ENCODE data around the gene SORCS3. TPM values are rescaled to one million over a fixed set of nuclear protein-coding genes. Genes with fewer than 3 reads are reported as not detected.

Gene SORCS3
- polyA plus RNA-seq, 4 donors, result 3.2 to 4.0 (median 3.7) TPM

DNA sequence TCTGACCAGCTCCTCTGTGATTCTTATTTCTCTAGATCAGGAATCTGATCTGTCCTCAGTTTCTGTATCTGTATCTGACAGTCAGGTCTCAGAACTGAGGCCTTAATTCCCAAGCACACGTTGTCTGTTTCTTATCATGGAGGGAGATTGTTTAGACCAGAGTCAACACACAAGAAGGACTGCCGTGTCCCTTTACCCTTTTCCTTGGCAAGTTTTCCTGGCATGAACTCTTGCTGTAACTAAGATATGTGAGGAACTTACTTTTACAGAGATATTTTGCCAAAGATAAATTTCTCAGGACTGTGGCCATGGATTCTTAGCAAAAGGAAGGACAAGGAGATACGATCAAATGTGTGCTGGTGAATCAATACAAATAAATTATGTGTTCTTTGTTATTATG, 181.0 kb downstream of the SORCS3 start:
- no peak for DNase-seq (ENCODE audit: low read depth in 4 of 4, low spot score in 3 of 4)

DNA sequence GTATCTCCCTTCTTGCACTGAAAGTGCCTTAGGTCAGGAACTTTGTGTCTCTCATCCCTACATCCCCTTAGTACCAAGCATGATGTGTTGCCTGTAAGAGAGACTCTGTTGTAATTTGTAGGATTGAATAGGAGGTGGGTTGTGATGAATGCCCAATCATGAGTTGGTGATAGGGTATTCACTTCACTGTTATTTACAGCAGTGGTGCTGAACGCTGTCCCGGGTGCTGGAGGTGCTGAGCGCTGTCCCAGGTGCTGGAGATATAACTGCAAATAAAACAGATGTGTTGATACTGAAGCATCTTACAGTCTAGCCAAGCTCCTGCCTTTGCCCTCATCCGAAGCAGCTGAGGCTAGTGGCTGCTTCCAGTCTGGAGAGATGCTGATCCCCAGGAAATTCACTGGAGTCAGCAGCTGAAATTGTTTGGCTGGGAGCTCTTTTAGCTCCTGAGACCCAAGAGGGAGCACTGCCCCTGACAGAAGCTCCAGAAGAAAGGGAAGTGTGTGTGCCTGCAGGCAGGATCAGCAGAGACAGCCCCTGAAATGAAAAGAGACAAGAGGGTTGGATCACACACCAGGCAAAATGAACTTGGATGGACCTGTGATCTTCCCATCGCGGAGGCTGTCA, 183.4 kb downstream of the SORCS3 start:
- peak; percentile 54 to 62 (median 60) for DNase-seq (ENCODE audit: low read depth in 4 of 4, low spot score in 3 of 4)

DNA sequence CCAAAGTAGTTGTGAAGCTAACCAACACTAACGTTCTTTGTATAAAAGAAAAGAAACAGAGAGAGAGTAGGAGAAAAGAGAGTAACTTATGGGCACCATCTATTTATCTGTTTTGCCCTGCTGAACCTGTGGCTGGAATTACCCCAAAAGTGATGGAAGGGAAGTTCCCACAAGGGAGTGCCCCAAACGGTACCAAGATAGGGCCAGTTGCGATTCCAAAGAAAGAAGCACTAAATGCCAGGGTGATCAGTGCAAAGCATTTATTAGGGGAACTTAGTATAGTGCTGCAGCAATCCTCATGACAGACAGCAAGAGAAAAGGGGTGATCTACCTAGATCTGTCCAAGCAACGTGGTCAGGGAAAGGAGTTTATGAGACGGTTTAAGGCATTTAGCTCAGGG, 190.2 kb downstream of the SORCS3 start:
- no peak for DNase-seq (ENCODE audit: low read depth in 4 of 4, low spot score in 3 of 4)

DNA sequence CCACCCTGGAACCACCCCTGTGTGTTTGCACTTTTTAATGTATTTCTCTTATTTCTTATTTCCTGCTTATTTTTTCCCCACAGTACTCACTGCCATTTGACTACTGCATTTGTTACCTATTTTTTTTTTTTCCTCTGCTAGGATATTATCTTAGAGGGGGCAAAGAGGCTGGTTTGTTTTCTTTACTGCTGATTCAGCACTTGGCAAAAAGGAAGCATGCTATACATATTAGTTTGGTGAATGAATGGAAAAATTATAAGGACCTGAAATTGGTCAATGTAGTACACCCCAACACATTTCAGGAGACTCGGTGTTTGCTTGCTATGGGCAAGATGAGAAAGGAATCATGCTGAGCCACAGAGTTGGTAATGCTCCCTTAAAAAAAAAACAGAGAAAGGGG, 193.5 kb downstream of the SORCS3 start:
- no peak for DNase-seq (ENCODE audit: low read depth in 4 of 4, low spot score in 3 of 4)

DNA sequence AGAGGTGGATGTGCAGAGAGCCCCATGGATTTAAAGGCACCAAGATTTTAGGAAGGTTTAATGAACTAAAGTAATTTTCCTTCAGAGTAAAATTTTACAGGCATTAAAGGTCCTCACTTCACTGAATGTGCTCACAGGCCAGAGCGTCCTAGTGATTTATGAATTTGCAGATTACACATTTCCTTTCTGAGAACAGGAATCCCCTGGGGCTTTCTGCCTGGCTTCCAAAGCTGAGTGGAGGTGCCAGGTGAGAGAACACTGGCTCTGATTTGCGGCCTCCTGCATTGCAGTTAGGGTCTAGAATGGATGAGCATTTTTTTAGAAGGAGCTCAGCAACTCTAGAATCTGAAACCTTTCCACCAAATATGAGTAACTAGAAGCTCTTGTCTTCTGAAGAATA, 194.3 kb downstream of the SORCS3 start:
- DNase-seq (ENCODE audit: low read depth in 4 of 4, low spot score in 3 of 4), result no peak

DNA sequence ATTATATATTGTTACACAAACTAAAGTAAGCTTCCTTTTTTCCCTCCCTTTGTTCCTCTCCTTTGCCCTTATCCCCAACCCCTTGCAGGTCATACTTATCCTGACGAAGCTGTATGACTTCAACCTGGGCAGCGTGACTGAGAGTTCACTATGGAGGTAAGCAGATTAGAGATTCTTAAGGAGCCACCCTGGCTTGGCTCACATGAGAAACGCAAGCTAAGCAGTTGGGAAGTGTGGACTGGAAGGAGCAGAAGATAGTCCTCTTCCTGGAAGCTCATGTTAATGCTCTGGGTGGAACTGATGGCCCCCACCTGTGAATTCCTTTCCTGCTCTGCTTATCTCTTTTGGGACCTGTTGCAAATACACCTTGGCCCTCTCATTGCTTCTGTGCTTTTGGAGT, 201.6 kb downstream of the SORCS3 start:
- no peak for DNase-seq (ENCODE audit: low read depth in 4 of 4, low spot score in 3 of 4)

DNA sequence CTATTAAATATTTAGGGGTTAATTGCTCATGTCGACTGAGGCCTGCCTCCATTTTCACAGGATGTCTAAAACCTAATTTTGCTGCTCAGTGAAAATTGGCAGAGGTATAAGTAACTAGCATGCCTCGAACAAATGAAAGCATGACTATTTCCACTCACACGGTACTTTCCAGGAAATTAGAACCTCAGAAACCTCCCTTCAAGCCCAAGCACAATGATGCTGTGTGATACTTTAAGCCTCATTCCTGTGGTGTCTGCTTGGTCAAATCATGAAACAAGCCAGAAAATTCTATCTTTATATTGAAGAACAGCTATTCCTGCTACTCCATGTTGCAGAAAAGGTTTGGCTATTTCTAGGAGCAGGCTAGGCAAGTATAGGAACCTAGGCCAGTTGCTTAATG, 203.0 kb downstream of the SORCS3 start:
- no peak for DNase-seq (ENCODE audit: low read depth in 4 of 4, low spot score in 3 of 4)

DNA sequence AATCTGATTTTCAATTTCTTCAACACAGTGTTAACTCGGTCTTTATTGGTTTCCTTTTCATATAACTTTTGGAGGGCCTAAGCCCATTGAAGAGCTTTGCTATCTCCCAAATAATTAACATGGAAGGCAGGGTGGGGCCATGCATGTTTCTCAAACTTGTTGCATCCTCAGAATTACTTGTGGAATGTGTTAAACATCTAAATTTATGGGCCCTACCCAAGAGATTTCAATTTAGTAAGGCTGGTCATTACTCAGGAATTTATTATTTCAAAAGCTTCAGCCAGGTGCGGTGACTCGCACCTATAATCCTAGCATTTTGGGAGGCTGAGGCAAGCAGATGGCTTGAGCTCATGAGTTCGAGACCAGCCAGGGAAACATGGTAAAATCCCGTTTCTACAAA, 208.9 kb downstream of the SORCS3 start:
- no peak for DNase-seq (ENCODE audit: low read depth in 4 of 4, low spot score in 3 of 4)

DNA sequence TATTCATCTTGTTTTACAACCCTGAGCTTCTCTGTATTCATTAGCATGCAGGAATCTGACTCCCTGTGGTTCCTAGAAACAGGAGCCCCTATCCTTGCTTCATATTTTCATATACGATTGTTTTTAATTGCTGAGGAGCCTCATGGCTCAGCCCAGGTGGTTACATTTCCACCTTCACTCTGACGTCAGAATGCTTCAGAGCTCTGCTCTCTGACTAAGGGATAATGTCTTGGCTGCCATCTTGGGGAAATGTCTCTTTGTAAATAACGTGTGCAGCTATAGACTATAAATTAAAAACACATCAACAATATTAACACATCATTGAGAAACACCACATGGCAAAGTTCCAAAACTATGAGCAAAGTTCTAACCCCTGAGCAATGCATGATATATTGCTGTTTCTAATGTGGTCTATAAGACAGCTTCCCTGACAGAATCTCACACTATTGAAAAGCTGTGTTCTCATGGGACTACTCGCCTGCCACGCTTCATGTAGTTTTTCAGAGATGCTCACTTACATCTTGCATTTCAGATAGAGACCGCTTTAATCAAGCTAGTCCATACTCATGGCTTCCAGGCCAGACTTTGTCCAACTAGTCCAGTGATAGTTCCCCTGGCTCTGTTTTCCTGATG, 227.0 kb downstream of the SORCS3 start:
- DNase-seq (ENCODE audit: low read depth in 4 of 4, low spot score in 3 of 4), result no peak

DNA sequence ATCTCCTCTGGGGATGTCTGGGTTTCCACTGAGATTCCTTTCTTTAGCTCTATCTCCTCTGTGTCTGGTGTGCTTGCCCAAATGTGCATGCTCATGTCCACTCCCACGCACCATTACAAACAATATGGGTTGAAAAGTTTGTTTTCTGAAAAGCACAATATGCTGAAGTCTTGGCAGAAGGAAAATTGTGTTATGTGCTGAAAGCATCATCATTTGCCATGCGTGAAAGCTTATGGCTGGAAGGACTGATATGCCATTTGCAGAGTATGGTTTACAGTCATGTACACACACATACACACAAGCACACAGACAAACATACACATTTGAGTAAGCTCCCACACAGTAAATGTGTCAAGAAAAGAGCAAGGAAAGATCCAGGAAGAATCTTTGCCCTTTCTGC, 231.6 kb downstream of the SORCS3 start:
- no peak for DNase-seq (ENCODE audit: low read depth in 4 of 4, low spot score in 3 of 4)

DNA sequence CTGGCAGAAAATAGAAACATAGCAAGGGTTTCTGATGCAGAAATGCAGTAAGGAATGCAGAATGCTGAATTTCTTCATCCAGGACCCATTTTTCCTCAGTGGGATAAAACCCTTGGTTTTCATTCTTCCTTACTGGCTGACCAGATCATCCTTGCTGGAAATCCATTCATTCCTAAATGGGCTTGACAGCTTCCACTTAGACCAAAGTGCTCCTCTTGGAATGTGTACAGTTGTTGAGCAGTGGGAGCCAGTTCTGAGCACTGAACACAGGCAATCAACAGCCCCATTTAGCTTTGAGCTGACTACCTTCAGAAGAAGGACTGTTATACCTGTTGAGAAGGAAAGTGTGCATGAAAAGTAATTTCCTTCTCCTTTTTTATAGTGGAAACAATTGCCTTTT, 232.1 kb downstream of the SORCS3 start:
- no peak for DNase-seq (ENCODE audit: low read depth in 4 of 4, low spot score in 3 of 4)

DNA sequence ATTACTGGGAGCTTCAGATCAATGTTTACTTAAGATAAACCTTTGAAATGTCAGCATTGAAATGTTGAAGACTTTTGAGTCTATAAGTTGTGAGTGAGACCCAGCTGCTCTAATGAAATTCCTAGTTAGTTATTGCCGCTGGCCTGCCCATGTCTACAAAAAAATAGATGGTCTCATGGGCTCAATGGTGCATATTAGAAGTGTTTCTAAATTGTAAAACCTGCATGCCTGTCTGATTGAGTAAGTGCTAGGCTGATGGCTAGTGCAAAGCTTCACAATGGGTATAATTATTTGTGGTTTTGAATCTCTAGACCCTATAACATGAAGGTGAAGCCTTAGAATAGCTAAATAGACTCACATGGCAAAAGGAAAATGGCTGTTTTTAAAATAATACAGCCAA, 234.5 kb downstream of the SORCS3 start:
- no peak for DNase-seq (ENCODE audit: low read depth in 4 of 4, low spot score in 3 of 4)

DNA sequence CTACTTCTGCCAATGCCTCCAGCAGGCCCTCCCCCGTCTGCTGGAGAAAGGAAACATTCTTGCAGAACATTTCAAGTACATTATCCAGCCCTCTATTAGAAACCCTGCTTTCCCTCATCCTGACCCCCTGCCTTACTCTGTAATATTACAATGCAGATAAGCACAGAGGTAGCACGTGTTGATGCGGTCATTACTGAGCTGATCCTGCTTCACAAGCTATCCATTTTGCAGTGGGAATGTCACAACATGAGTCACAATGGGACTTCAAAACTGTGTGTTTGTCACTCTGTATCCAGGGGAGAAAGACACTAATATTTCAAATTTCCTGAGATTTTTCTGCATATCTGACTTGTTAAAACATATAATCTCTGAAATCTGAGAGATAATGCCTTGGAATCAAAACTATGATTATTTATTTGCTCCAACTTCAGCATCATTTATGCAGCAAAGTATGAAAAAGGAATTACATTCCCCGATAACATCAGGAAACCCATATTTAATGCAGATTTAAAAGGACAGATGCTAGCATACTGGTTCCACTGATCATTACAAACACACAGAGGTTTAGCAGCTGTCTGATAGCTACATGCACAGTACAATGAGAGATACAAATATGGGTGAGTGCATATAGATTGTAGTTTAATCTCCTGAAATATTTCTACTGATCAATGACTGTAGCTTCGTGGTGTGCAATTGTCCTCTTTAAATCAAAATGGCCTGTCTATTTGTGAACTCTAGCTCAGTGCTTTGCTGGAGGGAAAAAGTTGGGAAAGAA, 239.7 kb downstream of the SORCS3 start:
- DNase-seq (ENCODE audit: low read depth in 4 of 4, low spot score in 3 of 4), result no peak

DNA sequence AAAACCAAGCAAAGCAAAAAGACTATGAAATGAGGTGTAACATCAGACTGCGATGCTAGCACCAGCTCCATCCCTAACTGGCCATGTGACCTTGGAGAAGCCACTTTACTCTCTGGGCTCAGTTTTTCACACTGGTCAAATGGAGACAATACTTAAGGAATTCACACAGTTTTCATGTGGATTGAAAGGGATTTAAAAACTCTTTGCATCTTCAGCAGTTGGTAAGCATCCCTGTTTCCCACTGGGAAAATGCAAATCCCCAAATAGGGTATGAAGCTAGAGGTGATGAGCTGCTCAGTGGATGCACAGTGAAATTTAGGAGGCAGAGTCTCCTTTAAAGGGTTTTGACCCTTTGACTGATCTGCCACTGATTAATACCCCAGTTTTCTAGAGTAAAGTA, 240.7 kb downstream of the SORCS3 start:
- DNase-seq (ENCODE audit: low read depth in 4 of 4, low spot score in 3 of 4), result no peak

DNA sequence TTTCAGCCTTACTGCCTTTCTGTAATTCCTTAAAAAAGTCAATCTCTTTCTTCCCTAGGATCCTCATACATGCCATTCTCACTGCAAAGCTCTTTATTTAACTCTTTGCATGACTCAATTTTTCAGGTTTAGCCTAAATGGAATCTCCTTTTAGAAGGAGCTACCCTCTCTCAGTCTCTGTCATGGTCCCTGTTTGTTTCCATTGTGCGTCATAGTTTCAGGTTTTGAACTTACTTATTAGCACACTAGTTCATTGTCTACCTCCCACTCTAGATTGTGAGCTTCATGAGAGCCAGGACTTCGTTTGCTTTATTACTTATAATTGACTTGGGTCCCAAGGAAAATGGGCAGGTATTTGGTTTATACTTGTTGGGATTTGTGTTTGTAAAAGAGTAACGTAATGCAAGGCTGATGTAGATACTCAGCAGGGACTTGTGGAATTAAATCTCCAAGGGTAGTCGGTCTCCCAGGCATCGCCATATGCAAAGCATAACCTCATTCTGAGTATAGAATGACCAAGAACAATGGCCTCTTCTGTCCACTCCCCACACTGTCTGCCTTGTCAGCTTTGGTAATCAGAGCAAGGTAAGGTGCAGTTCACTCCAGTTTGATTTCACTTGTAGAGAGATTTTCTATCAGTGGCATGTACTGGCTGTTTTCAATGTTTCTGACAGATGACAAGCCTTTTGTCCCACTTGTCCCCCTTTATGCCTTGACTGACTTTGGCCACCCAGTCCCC, 252.0 kb downstream of the SORCS3 start:
- no peak for DNase-seq (ENCODE audit: low read depth in 4 of 4, low spot score in 3 of 4)

DNA sequence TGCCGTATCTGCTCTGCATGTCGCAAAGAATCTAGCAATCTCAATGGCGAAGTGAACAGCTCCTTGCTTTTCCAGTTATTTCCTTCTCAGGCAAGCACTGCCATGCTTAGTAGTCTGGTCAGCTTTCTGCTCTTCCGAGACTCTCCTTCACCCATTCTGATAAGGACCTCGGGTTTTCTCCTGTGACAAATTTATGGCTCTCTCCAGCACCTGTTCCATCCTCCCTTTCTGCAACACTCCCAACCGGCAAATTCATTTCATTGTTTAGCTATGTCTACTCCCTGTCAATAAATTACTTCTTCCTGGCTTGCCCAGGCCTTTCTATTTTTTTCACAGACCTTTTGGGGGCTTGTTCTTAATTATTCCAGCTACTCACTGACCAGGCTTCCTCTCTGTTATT, 252.6 kb downstream of the SORCS3 start:
- no peak for DNase-seq (ENCODE audit: low read depth in 4 of 4, low spot score in 3 of 4)

DNA sequence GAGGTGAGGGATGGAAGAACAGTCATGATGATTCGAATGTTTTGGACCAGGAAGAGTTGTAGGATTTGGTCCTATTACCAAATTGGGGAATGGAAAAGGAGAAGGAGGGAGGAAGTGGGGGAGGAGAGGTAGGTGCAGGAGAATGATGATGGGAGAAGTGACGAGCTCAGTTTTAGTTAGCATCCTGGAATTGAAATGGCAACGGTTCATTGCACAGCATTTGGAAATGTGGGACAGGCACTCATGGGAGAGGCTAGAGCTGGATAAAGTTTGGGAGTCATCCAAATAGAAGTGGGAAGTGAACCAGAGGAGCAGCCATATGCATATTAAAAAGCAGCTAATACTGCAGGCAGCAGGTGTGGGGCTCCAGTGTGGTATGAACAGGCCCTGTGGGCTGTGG, 253.6 kb downstream of the SORCS3 start:
- DNase-seq (ENCODE audit: low read depth in 4 of 4, low spot score in 3 of 4), result no peak

DNA sequence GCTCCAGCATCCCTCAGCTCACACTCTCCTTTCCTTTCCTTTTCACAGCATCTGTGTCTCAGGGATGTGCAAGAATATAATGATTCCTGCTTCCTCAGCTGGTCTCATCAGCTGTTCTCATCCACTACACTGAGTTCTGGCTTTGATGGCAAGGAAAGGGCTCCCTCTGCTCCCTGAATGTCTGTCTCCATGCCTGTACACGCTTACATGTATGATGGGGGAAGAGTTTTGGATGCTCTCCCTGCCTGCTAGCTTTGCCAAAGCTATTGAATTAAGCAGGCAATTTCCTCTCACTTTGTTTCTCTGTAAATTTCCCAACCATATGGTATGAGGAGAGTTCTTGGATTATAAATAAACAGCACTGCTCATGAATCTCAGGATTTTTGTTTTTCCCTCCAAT, 254.5 kb downstream of the SORCS3 start:
- DNase-seq (ENCODE audit: low read depth in 4 of 4, low spot score in 3 of 4), result no peak

DNA sequence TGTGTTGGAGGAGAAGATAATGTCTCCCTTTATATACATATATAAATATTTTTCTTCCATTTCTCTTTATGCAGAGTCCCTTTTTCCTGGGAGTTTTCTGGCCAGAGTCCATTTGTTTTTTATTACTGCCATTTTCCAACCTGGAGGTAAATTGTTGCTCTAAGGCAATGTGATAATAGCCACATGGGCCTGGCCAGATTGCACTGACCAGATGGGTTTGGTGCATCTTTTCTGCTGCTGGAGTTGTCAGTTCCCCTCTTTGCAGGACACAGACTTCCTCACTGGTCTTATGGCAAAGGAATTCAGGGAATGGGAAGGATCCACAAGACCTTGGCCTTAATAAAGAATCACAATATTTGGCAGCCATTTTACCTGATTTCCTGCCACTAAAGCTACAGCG, 254.9 kb downstream of the SORCS3 start:
- no peak for DNase-seq (ENCODE audit: low read depth in 4 of 4, low spot score in 3 of 4)

DNA sequence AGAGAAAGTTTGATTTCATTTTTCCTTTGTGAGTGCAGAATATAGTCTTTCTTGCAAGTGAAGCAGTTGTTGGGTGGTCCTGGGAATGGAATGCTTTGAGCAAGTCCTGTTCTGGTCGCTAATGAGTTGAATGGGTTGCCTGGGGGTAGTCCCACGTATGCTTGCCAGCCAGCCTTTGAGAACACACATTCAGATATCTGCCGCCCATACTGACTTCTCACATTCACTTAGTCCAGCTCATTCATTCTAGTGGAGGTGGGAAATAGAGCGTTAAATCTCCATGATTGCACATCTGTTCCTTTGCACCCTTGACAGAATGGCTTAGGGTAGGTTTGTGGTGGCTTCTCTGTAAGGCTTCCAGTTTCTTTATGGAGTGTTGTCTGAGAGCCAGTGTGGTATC, 256.6 kb downstream of the SORCS3 start:
- no peak for DNase-seq (ENCODE audit: low read depth in 4 of 4, low spot score in 3 of 4)

DNA sequence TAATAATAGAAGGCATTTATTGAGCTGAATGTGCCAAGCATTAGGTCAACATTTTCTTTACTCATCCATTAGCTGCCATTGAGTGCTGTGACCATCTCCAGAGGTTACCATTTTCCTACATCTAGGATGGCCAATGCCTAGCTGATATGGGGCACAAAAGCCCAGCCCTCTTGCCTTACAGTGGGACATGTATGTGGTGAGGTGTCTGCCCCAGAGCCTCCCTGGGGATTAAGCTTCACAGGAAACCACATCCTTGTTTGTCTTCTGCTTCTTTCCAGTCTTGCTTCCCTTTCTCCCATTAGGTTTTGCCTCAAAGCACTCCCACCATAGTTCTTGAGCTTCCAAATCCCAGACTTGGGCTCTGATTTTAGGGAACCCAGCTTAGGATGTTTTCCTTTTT, 258.7 kb downstream of the SORCS3 start:
- DNase-seq (ENCODE audit: low read depth in 4 of 4, low spot score in 3 of 4), result no peak
